Putamen (tissue), 1 donor: ENCODE results near the gene MINK1.
A peak's percentile ranks its signal among the peaks of the same experiment; 100 is the strongest.
"Not testable (repeated sequence)": the region's sequence is repeated elsewhere in the genome, so short reads cannot be mapped to it uniquely, and the experiment has no call there.

Source experiments
- DNase-seq: peaks from one replicate; pipeline ENCODE4 v3.0.0-alpha.2; 2016; ENCODE audit warnings: low spot score

Gene MINK1

GRCh38 chr17:4899341-4900230 lies 66.4 kb downstream of the MINK1 start, which contains the start of gene C17orf107:
TSS of gene C17orf107 (plus strand) at chr17:4899536. CDS start at chr17:4899763, 227 bp downstream.
- peak; percentile 70 for DNase-seq

- no peak for DNase-seq
Observed at GRCh38 chr17:4900231-4901107, 67.3 kb downstream of the MINK1 start.

GRCh38 chr17:4901108-4901647 lies 68.0 kb downstream of the MINK1 start:
- no peak for DNase-seq

GRCh38 chr17:4901648-4902344 lies 68.7 kb downstream of the MINK1 start:
- DNase-seq = no peak

GRCh38 chr17:4902540-4902939 lies 69.4 kb downstream of the MINK1 start:
- no peak for DNase-seq

- DNase-seq = peak; percentile 63
Observed at GRCh38 chr17:4903051-4903818, 70.1 kb downstream of the MINK1 start, which contains the start of gene CHRNE. TSS of gene CHRNE (minus strand) at chr17:4903098. CDS start at chr17:4903063, 35 bp downstream.

GRCh38 chr17:4906642-4907041 lies 73.5 kb downstream of the MINK1 start:
- not testable (repeated sequence) for DNase-seq

- DNase-seq = no peak
Observed at GRCh38 chr17:4908301-4908700, 75.2 kb downstream of the MINK1 start.

- peak; percentile 87 for DNase-seq
Observed at GRCh38 chr17:4908711-4909496, 75.8 kb downstream of the MINK1 start.

- no peak for DNase-seq
Observed at GRCh38 chr17:4913994-4914393, 80.9 kb downstream of the MINK1 start.

GRCh38 chr17:4914551-4914950 lies 81.4 kb downstream of the MINK1 start:
- DNase-seq = not testable (repeated sequence)

GRCh38 chr17:4919511-4920047 lies 86.4 kb downstream of the MINK1 start:
- DNase-seq = no peak

- DNase-seq = no peak
Observed at GRCh38 chr17:4920351-4921048, 87.4 kb downstream of the MINK1 start.

GRCh38 chr17:4921320-4921719 lies 88.2 kb downstream of the MINK1 start:
- no peak for DNase-seq

- not testable (repeated sequence) for DNase-seq
Observed at GRCh38 chr17:4926577-4927335, 93.6 kb downstream of the MINK1 start.

- no peak for DNase-seq
Observed at GRCh38 chr17:4928881-4929280, 95.7 kb downstream of the MINK1 start.

GRCh38 chr17:4931963-4932362 lies 98.8 kb downstream of the MINK1 start, which contains the start of gene GP1BA:
TSS of gene GP1BA (plus strand) at chr17:4932277. CDS start at chr17:4932605, 328 bp downstream.
- no peak for DNase-seq

GRCh38 chr17:4932756-4933155 lies 99.6 kb downstream of the MINK1 start:
- no peak for DNase-seq
